ENCODE results near the gene KIF18B. TPM values are rescaled to one million over a fixed set of nuclear protein-coding genes. Genes with fewer than 3 reads are reported as not detected.

Gene KIF18B
- total RNA-seq, 1 experiment from 2014 or later: 58.5 TPM

DNA sequence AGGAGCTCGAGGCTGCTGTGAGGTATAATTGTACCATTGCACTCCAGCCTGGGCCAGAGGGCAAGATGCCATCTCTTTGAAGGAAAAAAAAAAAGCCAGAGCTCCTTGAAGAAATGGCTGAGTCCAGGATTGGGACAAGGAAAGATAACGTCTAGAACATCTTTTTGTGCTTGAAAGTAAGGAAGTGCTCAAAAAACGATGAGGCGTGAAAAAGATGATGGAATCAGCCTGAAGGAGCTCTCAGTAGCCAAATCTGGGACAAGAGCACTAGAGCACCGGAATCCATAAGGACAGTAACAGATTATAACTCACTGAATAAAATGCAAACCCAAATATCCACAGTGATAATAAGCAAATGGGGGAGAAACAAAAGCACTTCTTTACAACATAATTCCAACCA, 70.5 kb downstream of the KIF18B start:
- Histone ChIP-seq H3K79me2 (ENCODE audit: low read depth) (no peaks in the 10 kb centered on the region), H3K9me3 (ENCODE audit: insufficient read depth, low read depth) (no peaks in the 10 kb centered on the region), H2AFZ (no peak overlapping the region), H3K4me3 (no peak overlapping the region), H3K4me2 (no peak overlapping the region), H3K36me3 (ENCODE audit: low read depth) (peaks cover 35% of the 10 kb centered on the region), H3K27ac (no peak overlapping the region), H3F3A (ENCODE audit: insufficient read depth, low read depth) (peaks cover 11% of the 10 kb centered on the region), H3K27me3 (ENCODE audit: insufficient read depth, low read depth) (no peaks in the 10 kb centered on the region), H3K9me2 (ENCODE audit: insufficient read depth) (no peaks in the 10 kb centered on the region), H3K4me1 (replicated peaks; ENCODE audit: insufficient read depth) (no peaks in the 10 kb centered on the region), H4K20me1 (ENCODE audit: insufficient read depth) (no peaks in the 10 kb centered on the region; the same call in 1 of the 2 replicates)
- no peak for TF ChIP-seq EZH2 (IDR thresholded peaks at IDR 0.05; ENCODE audit: low read depth)
- TF ChIP-seq, protein P1, sequence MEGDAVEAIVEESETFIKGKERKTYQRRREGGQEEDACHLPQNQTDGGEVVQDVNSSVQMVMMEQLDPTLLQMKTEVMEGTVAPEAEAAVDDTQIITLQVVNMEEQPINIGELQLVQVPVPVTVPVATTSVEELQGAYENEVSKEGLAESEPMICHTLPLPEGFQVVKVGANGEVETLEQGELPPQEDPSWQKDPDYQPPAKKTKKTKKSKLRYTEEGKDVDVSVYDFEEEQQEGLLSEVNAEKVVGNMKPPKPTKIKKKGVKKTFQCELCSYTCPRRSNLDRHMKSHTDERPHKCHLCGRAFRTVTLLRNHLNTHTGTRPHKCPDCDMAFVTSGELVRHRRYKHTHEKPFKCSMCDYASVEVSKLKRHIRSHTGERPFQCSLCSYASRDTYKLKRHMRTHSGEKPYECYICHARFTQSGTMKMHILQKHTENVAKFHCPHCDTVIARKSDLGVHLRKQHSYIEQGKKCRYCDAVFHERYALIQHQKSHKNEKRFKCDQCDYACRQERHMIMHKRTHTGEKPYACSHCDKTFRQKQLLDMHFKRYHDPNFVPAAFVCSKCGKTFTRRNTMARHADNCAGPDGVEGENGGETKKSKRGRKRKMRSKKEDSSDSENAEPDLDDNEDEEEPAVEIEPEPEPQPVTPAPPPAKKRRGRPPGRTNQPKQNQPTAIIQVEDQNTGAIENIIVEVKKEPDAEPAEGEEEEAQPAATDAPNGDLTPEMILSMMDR (conservative IDR thresholded peaks at IDR 0.05): no peak
- DNase-seq: no peak
- POLR2A ChIA-PET (ENCODE audit: unreplicated experiment): no interaction called here
- CTCF ChIA-PET: interaction anchor here (0.7 kb wide), 1 partner anchor 978 kb away, joined by 8 read pairs; no protein-coding TSS in a partner anchor
- no TSS peak for BruUV-seq (replicated peaks)
- intact Hi-C loops (cut with micrococcal nuclease; ENCODE audit: unreplicated experiment): no loop called here

- H2AFZ ChIP-seq: no peak overlapping the region
- ChIA-PET CTCF (no interaction called here), POLR2A (ENCODE audit: unreplicated experiment) (no interaction called here)
- H3K79me2 ChIP-seq (ENCODE audit: low read depth): no peaks in the 10 kb centered on the region
- H3K36me3 ChIP-seq (ENCODE audit: low read depth): peaks cover 45% of the 10 kb centered on the region
- H4K20me1 ChIP-seq (ENCODE audit: insufficient read depth): no peaks in the 10 kb centered on the region; the same call in 1 of the 2 replicates
- no peak overlapping the region for H3K27ac ChIP-seq
- no peaks in the 10 kb centered on the region for H3K9me2 ChIP-seq (ENCODE audit: insufficient read depth)
- no peak overlapping the region for H3K4me2 ChIP-seq
- no peaks in the 10 kb centered on the region for H3K27me3 ChIP-seq (ENCODE audit: insufficient read depth, low read depth)
- no peak overlapping the region for H3K4me3 ChIP-seq
- H3F3A ChIP-seq (ENCODE audit: insufficient read depth, low read depth): peaks cover 6% of the 10 kb centered on the region
- H3K9me3 ChIP-seq (ENCODE audit: insufficient read depth, low read depth): no peaks in the 10 kb centered on the region
- no peak for DNase-seq
- BruUV-seq (replicated peaks): no TSS peak
- no peaks in the 10 kb centered on the region for H3K4me1 ChIP-seq (replicated peaks; ENCODE audit: insufficient read depth)
- intact Hi-C loops (cut with micrococcal nuclease; ENCODE audit: unreplicated experiment): no loop called here
- TF ChIP-seq, protein P1 (conservative IDR thresholded peaks at IDR 0.05): no peak
- TF ChIP-seq EZH2 (IDR thresholded peaks at IDR 0.05; ENCODE audit: low read depth): no peak
Measured at GRCh38 chr17:44875761-44876160, 71.8 kb downstream of the KIF18B start.

Small RNA genes lying within 50 kb of the gene (microRNA-seq; reads per million reads assigned to microRNA genes)
- 4.0 reads per million for gene MIR6783 (ENCODE audit: borderline number of aligned reads, borderline replicate concordance)

Other genes starting within 250 kb of the KIF18B start
- gene DBF4B, start 239.1 kb downstream of the KIF18B start, total RNA-seq (2021): 29.6 and 33.3 TPM in 2 replicates
- 0.46 and 0.55 TPM in 2 replicates for gene ADAM11, start 188.8 kb downstream of the KIF18B start, total RNA-seq (2021)
- gene GJC1, start 117.5 kb downstream of the KIF18B start, total RNA-seq (2021): 42.6 and 50.0 TPM in 2 replicates
- not detected in 2 replicates for gene HIGD1B, start 99.9 kb downstream of the KIF18B start, total RNA-seq (2021)
- 111 and 126 TPM in 2 replicates for gene EFTUD2, start 48.3 kb downstream of the KIF18B start, total RNA-seq (2021)
- not detected in 2 replicates for gene GFAP, start 32.3 kb downstream of the KIF18B start, total RNA-seq (2021)
- gene C1QL1, start 20.5 kb upstream of the KIF18B start, total RNA-seq (2021): 0.93 and 1.3 TPM in 2 replicates
- 57.9 and 68.8 TPM in 2 replicates for gene DCAKD, start 103.9 kb upstream of the KIF18B start, total RNA-seq (2021)
- gene NMT1, start 113.5 kb upstream of the KIF18B start, total RNA-seq (2021): 103 and 132 TPM in 2 replicates
- 92.4 and 138 TPM in 2 replicates for gene PLCD3, start 184.7 kb upstream of the KIF18B start, total RNA-seq (2021)
- gene ACBD4, start 187.9 kb upstream of the KIF18B start, total RNA-seq (2021): 14.6 and 19.5 TPM in 2 replicates
- gene HEXIM1, start 200.7 kb upstream of the KIF18B start, total RNA-seq (2021): 49.3 and 64.9 TPM in 2 replicates
- 22.4 and 32.2 TPM in 2 replicates for gene HEXIM2, start 214.1 kb upstream of the KIF18B start, total RNA-seq (2021)